DMS 273 (cell line): ENCODE measurements around the gene RGS8.

ENCODE experiments used
- DNase-seq: peaks from one replicate; lab custom pipeline; 2025; ENCODE audit not compliant: unreplicated experiment; lab: John Stamatoyannopoulos, UW

The RGS8 gene

DNA sequence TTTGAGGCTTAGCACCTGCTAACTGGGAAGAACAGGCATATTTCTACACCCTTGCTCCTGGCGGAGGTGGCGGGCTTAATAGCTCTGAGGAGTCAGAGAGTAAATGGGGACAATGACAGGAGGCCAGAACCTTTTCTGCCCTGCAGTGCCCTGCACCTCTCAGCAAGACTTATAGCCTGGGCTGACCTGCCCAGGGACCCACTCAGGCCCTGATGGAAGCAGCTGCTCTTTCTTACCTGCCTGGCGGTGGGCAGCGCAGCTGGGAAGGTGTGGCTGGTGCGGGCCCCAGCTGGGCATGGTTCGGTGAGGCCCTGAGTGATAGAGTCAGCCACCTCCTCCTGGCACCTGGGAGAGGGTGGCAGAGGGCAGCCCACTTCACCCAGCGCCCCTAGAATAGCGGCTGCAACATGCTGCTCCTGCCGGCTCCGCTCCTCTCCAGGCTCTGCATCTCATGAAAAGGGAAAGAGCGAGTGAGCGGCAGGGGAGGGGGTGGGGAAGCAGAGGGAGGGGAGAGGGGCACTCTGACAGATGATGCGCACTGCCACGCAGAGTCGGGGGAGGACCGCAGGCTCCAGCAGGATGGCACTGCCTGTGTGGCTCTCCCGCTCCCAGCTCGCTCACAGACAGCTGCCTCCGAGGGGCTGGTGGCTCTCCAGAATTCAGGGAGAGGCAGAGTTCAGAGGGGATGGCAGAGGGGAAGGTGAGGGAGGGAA is at the start of gene RGS8:
TSS of gene RGS8 (minus strand) at position 472 of the 713 bp plus-strand sequence. CDS start 14,938 bp downstream, outside the sequence.
- no peak for DNase-seq

- no peak for DNase-seq
Measured at GRCh38 chr1:182731852-182732575, 47.6 kb upstream of the RGS8 start.

DNA sequence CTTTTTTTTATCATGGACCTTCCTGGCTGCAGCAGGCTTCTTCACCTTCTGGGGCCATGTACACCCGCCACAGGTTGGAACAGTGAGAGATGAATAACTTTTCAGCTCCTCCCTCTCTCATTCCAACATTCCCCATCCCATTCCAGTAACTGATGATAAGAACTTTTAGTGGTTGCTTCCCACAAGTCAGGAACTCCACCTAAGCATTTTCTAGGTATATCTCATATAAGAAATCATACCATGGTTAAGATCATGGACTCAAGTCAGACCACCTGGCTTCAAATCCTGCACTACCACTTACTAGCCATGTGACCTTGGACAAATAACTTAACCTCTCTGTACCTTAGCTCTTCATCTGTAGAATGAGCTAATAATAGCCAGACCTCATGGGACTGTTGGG is 42.5 kb upstream of the RGS8 start:
- no peak for DNase-seq

DNA sequence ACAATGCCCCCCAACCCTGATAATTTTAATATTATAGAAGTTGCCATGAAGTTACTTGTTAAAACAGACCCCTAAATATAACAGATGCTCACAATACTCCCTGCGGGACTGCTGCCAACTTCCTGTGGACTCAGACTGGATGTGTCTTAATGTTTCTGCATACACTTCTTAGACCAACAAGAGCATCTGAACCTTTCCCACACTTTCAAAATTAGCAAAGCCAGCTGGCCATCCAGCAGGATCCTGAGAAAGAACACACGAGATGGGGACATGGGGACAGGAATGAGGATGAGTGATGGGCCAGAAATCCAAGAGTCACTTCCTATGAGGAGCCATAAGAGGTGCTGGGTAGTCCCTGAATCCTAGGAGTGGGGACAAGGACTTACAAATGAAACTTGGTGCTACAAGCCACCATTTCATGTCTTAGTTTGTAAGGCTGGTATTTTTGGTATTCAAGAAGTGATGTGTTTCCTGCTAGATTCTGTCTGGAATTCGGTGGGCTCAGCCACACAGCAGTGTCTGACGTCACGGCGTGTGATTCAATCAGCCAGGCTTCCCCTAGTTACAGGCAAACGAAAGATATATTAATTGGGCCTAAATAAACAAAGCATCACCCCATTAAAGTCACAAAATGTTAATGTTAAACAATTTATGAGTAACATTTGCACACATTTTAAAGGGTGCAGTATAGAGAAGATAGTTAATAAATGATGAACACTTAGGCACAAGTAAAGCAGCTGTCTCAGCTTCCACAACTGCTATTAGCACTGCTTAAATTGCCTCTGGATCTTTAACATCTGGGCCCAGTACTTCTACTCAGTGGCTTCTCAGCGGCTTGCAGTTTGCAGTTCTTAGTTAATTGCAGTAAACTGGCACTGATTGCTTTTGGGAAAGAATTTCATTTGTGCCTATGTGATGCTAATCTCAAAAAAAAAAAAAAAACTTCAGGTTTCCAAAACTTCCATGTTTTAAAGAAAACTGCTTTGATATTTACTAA is 41.2 kb upstream of the RGS8 start:
- peak; percentile 83 for DNase-seq

- peak; percentile 15 for DNase-seq
Measured at GRCh38 chr1:182724215-182724614, 39.8 kb upstream of the RGS8 start.

DNA sequence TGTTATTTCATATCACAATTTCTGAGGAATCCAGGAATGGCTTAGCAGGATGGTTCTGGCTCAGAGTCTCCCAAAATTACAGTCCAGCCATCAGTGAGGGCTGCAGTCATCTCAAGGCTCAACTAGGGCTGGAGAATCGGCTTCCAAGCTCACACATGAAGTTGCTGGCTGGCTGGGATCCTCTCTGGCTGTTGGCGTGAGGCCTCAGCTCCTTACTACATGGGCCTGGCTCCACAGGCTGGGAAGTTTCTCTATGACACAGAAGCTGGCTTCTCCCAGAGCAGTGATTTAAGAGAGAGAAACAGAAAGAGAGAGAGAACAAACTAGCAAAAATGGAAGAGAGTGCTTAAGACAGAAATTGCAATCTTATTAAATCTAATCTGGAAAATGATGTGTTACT is 38.8 kb upstream of the RGS8 start:
- no peak for DNase-seq

- no peak for DNase-seq
Measured at GRCh38 chr1:182721525-182721924, 37.1 kb upstream of the RGS8 start.

GRCh38 chr1:182720463-182720862 is 36.1 kb upstream of the RGS8 start:
- peak; percentile 29 for DNase-seq

- no peak for DNase-seq
Measured at GRCh38 chr1:182719553-182719952, 35.2 kb upstream of the RGS8 start.

- DNase-seq: peak; percentile 47
Measured at GRCh38 chr1:182718311-182718710, 33.9 kb upstream of the RGS8 start.

DNA sequence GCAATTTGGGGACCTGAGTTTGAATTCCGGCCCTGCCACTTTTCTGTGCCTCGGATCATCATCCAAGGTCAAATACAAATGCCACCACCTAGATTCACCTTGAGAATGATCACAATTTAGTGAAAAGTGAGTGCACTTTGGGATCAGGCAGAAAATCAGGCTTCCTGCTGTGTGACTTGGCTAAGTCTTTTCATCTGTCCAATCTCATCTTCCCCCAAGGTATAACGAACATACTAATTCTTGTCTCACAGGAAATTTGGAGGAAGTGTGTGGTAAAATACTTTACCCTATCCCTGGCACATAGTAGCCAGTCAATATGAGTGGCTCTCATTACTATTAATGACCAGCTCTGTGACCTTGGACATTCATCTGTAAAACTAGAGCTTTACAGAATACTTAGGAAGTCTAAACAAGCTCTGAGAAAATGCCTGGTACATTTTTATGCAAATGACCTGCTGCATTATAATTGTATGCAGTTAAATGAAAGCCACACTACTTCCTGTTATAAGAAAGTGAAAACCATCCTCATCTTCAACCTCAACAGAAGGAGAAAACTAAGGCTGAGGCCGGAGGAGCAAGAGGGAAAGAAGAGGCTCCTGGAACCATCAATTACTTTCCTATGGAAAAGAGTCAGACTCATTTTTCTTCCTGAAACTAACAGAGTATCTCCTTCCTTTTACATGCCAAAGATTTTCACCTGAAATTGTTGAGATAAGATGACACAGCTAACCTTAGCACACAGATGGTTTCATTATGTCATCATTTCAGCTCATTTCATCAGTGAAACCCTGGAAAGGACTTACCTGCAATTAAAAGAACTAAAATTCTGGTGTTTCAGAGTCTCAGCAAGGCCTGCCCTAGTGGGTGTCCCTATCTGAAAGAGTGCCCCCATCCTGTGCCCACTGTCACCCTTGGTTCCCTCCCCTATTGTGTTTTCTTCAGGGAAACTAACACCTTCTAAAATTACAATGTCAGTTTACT is 32.6 kb upstream of the RGS8 start:
- DNase-seq: peak; percentile 9

GRCh38 chr1:182715531-182715930 is 31.1 kb upstream of the RGS8 start:
- peak; percentile 56 for DNase-seq

GRCh38 chr1:182714546-182714945 is 30.2 kb upstream of the RGS8 start:
- DNase-seq: no peak

DNA sequence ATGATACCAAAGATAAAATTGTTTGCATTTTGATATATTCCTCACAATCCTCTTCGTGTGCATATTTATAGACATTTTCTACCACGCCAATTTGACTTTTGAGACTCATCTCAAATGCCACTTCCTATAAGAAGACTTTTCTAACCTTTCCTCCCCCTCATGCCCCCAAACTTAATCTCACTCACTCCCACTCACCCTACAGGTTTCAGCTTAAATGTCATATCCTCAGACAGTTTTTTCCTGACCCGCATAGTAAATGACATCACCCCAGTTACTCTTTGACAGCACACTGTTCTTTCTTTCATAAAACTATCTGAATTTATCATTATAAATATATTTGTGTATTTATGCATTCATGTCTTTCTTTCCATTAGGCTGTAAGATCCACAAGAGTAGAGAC is 29.6 kb upstream of the RGS8 start:
- DNase-seq: no peak

DNA sequence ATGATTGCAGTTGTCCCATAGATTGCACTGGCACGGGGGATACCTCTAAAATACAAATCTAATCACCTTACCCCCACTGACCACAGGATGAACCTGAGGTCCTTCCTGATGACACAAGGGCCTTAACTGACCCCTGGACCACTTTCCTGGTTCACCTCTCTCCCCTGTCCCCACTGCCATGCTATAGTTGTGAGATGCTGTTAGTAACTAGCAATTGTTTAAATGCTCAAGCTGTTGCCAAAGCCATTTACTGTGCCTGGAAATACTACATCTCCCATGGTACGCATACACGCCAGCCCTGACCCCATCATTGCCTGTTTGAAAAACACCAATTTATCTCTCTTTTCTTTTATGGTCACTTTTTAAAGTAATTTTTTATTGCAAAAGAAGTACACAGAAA is 29.1 kb upstream of the RGS8 start:
- DNase-seq: no peak

GRCh38 chr1:182709855-182710254 is 25.5 kb upstream of the RGS8 start:
- no peak for DNase-seq

GRCh38 chr1:182709225-182709764 is 24.9 kb upstream of the RGS8 start:
- no peak for DNase-seq

DNA sequence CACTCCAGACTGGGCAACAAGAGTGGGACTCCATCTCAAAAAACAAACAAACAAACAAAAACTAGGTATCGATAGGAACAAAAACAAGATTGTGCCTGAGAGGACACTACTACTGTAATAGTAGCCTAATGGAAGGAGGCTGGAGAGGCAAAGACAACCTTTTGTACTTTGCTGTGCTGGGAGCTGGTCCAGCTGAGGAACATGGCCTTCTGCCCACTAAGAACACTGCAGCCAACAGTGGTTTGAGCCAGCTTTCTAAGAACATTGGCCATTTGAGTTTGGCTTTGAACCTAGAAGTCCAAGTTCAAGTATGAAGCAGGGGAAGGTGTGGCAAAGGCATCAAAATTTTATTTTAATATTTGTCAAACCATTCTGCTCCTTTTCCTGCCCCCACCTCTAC is 22.7 kb upstream of the RGS8 start:
- DNase-seq: no peak

- no peak for DNase-seq
Measured at GRCh38 chr1:182704677-182705076, 20.3 kb upstream of the RGS8 start.

GRCh38 chr1:182703539-182703938 is 19.2 kb upstream of the RGS8 start:
- no peak for DNase-seq
